Adrenal gland (tissue), 12 donors: ENCODE results near the gene DDX31. TPM values are rescaled to one million over a fixed set of nuclear protein-coding genes. Genes with fewer than 3 reads are reported as not detected.

Source experiments
- DNase-seq, 7 donors: peaks; one replicate each; pipeline ENCODE4 v3.0.0-alpha.2; 2019 to 2020
- H3K27ac ChIP-seq, 5 donors: fragments of 200-600 bp; sonication (generic) in 4 of 5; 1 replicate in 3 of 5; 2 replicates in 2 of 5; pipeline versions ENCODE4 v1.5.1 to v1.8.0; 2016 to 2020; ENCODE audit warnings: mild to moderate bottlenecking in 1 of 5
- H3K27me3 ChIP-seq: fragments of 200-600 bp; 2 replicates; pipeline ENCODE4 v1.8.0; 2021
- H3K36me3 ChIP-seq, 2 donors: fragments of 200-600 bp; replicated peaks in 1 of 2; 1 replicate in 1 of 2; 2 replicates in 1 of 2; pipeline versions ENCODE4 v1.5.1 to v1.8.0; 2018 to 2022
- H3K4me1 ChIP-seq, 2 donors: fragments of 200-600 bp; replicated peaks in 1 of 2; 1 replicate in 1 of 2; 2 replicates in 1 of 2; pipeline versions ENCODE4 v1.5.1 to v1.8.0; 2018 to 2021
- H3K4me3 ChIP-seq, 4 donors: fragments of 200-600 bp; sonication (generic) in 3 of 4; one replicate each; pipeline ENCODE4 v1.5.1; 2016 to 2018
- H3K9me3 ChIP-seq, 3 donors: fragments of 200-600 bp; sonication (generic) in 1 of 3; replicated peaks in 1 of 3; 1 replicate in 2 of 3; 2 replicates in 1 of 3; pipeline versions ENCODE4 v1.5.1 to v1.8.0; 2016 to 2021
- CTCF ChIP-seq, 6 experiments: fragments of 450-650 bp in 4 of 6; fragments of 200-600 bp in 2 of 6; sonication (generic) in 1 of 6; IDR thresholded peaks; 1 replicate in 5 of 6; 2 replicates in 1 of 6; pipeline versions ENCODE4 v1.5.1 to v1.8.0; 2016 to 2021; ENCODE audit warnings: antibody characterized with exemption in 6 of 6, mild to moderate bottlenecking in 2 of 6, moderate library complexity in 1 of 6
- POLR2A ChIP-seq, 2 donors: fragments of 450-650 bp; IDR thresholded peaks; one replicate each; pipeline ENCODE4 v1.6.1; 2017; ENCODE audit warnings: antibody characterized with exemption in 2 of 2, mild to moderate bottlenecking in 2 of 2, moderate library complexity in 1 of 2
- WGBS, 4 donors: extraction: QIAGEN DNeasy Blood & Tissue Kit in 2 of 4; methylation state at CpG; one replicate each; pipeline versions ENCODE4 v1.1.5 to v1.1.7; 2013 to 2017; 5-methylcytosine and 5-hydroxymethylcytosine counted together
- intact Hi-C, 2 donors: fragments of 100-400 bp; cut with DNase I; formaldehyde crosslinking; loops; one replicate each; pipeline versions ENCODE4 v1.14.1 to v1.15.0; 2022 to 2023
- polyA plus RNA-seq, 3 donors: library from polyadenylated mRNA; stranded (reverse); fragments of 200-250 nt in 2 of 3; fragments of 350-450 nt in 1 of 3; fragmentation: Illumina TruSeq in 1 of 3; extraction: RNeasy Lipid Tissue Mini Kit (QIAGEN cat#74804) in 1 of 3; gene quantifications; one replicate each; pipeline ENCODE4 v1.2.3, GENCODE V29; 2013 to 2014
- total RNA-seq, 9 donors: library from RNA; depleted of rRNA in 4 of 9; stranded (reverse); fragments of >200 nt in 4 of 9; fragments of 120-200 nt in 1 of 9; fragmentation: NEBNext Ultra II Directional in 1 of 9; extraction: Animal tissue kit (Norgen Biotek cat#: 25700) in 1 of 9; gene quantifications; one replicate each; pipeline versions ENCODE4 v1.1.0 to v1.2.4, GENCODE V29; 2013 to 2023
- donor health status: healthy with polysubstance abuse.
- donor health status: Bipolar disorder and iron deficiency.
- donor health status: DM: yes; HTN: yes; CAD: no.
- donor health status: DM: no; HTN: no; CAD: no.
- donor health status: DM: no; HTN: no; CAD: no.
- donor health status: DM: yes; HTN: yes; CAD: no.

The DDX31 gene
- total and polyA plus RNA-seq, 12 donors, result 7.4 to 13.8 (median 9.7) TPM

- Histone ChIP-seq H3K9me3 (no peaks in the 10 kb centered on the region), H3K36me3 (no peaks in the 10 kb centered on the region), H3K4me3 (no peak overlapping the region), H3K27ac (no peak overlapping the region), H3K27me3 (no peaks in the 10 kb centered on the region), H3K4me1 (no peaks in the 10 kb centered on the region)
- intact Hi-C loops, result no loop called here
- 77 to 90% (median 82%) methylated on average over 2 of the region's 2 CpGs for WGBS, 4 donors
- DNase-seq, result no peak
- no peak for TF ChIP-seq POLR2A (IDR thresholded peaks at IDR 0.05)
- no peak for TF ChIP-seq CTCF (IDR thresholded peaks at IDR 0.05)
Observed at GRCh38 chr9:132554755-132555154, 115.0 kb downstream of the DDX31 start.

- H3K36me3 ChIP-seq, result no peaks in the 10 kb centered on the region
- TF ChIP-seq CTCF (IDR thresholded peaks at IDR 0.05) (no peak), POLR2A (IDR thresholded peaks at IDR 0.05) (no peak)
- H3K27ac ChIP-seq, result no peak overlapping the region
- 87 to 93% (median 89%) methylated on average over 12 of the region's 12 CpGs for WGBS, 4 donors
- intact Hi-C loops, result no loop called here
- H3K27me3 ChIP-seq, result no peaks in the 10 kb centered on the region
- no peaks in the 10 kb centered on the region for H3K9me3 ChIP-seq
- no peak overlapping the region for H3K4me3 ChIP-seq
- no peaks in the 10 kb centered on the region for H3K4me1 ChIP-seq
- DNase-seq, result no peak
Observed at GRCh38 chr9:132552041-132552440, 117.7 kb downstream of the DDX31 start.

- no peaks in the 10 kb centered on the region for H3K36me3 ChIP-seq
- no peak for DNase-seq
- no peak for TF ChIP-seq POLR2A (IDR thresholded peaks at IDR 0.05)
- TF ChIP-seq CTCF (IDR thresholded peaks at IDR 0.05), result no peak
- intact Hi-C loops, result no loop called here
- no peaks in the 10 kb centered on the region for H3K27me3 ChIP-seq
- H3K4me3 ChIP-seq, result no peak overlapping the region
- no peak overlapping the region for H3K27ac ChIP-seq
- no peaks in the 10 kb centered on the region for H3K4me1 ChIP-seq
- no peaks in the 10 kb centered on the region for H3K9me3 ChIP-seq
- 73 to 80% (median 76%) methylated on average over 9 to 13 of the region's 13 CpGs for WGBS, 4 donors
Observed at GRCh38 chr9:132551556-132551955, 118.2 kb downstream of the DDX31 start.

- intact Hi-C loops, result no loop called here
- no peaks in the 10 kb centered on the region for H3K4me1 ChIP-seq
- WGBS, 4 donors, result 73 to 82% (median 76%) methylated on average over 17 of the region's 17 CpGs
- H3K27me3 ChIP-seq, result no peaks in the 10 kb centered on the region
- H3K9me3 ChIP-seq, result no peaks in the 10 kb centered on the region
- TF ChIP-seq CTCF (IDR thresholded peaks at IDR 0.05) (no peak), POLR2A (IDR thresholded peaks at IDR 0.05) (no peak)
- DNase-seq, result no peak
- no peak overlapping the region for H3K27ac ChIP-seq
- H3K4me3 ChIP-seq, result no peak overlapping the region
- H3K36me3 ChIP-seq, result no peaks in the 10 kb centered on the region
Observed at GRCh38 chr9:132548751-132549640, 120.8 kb downstream of the DDX31 start.
